GM18951 (cell line): ENCODE measurements around the gene PCDHA11.
"Not testable (repeated sequence)": the region's sequence is repeated elsewhere in the genome, so short reads cannot be mapped to it uniquely, and the experiment has no call there.

ENCODE experiments used
- POLR2A ChIP-seq: IDR thresholded peaks from 4 replicates; pipeline ENCODE4 v1.6.1; 2011; ENCODE audit warnings: mild to moderate bottlenecking; ENCODE audit not compliant: insufficient read length, insufficient read depth; ENCODE audit errors: extremely low read depth
- in situ Hi-C: fragments of 300-500 bp; cut with MboI; formaldehyde crosslinking; loops from one replicate; pipeline ENCODE4 v1.12.0; 2022; ENCODE audit warnings: low sequenced_read_pairs, mixed read lengths, inconsistent platforms; ENCODE audit not compliant: unreplicated experiment

Gene PCDHA11

GRCh38 chr5:140868721-140869554 lies at the start of gene PCDHA11:
TSS of gene PCDHA11 (plus strand) at chr5:140868957. CDS start at chr5:140869104, 147 bp downstream.
- in situ Hi-C loops: no loop called here
- no peak for TF ChIP-seq POLR2A

- no peak for TF ChIP-seq POLR2A
- in situ Hi-C loops: no loop called here
Measured at GRCh38 chr5:140821375-140822280, 47.1 kb upstream of the PCDHA11 start, which contains the start of gene PCDHA5. TSS of gene PCDHA5 (plus strand) at chr5:140821613.

- TF ChIP-seq POLR2A: no peak
- in situ Hi-C loops: no loop called here
Measured at GRCh38 chr5:140822281-140822629, 46.5 kb upstream of the PCDHA11 start.

GRCh38 chr5:140822969-140823368 lies 45.8 kb upstream of the PCDHA11 start:
- in situ Hi-C loops: not testable (repeated sequence)

GRCh38 chr5:140823475-140823874 lies 45.3 kb upstream of the PCDHA11 start:
- in situ Hi-C loops: no loop called here
- no peak for TF ChIP-seq POLR2A

- in situ Hi-C loops: no loop called here
- TF ChIP-seq POLR2A: no peak
Measured at GRCh38 chr5:140827704-140828361, 40.9 kb upstream of the PCDHA11 start, which contains the start of gene PCDHA6. TSS of gene PCDHA6 (plus strand) at chr5:140827960. CDS start at chr5:140828092, 132 bp downstream.

GRCh38 chr5:140828362-140828737 lies 40.4 kb upstream of the PCDHA11 start:
- no peak for TF ChIP-seq POLR2A
- in situ Hi-C loops: no loop called here

- in situ Hi-C loops: not testable (repeated sequence)
Measured at GRCh38 chr5:140829511-140830501, 39.0 kb upstream of the PCDHA11 start.

- no peak for TF ChIP-seq POLR2A
- in situ Hi-C loops: no loop called here
Measured at GRCh38 chr5:140833993-140834392, 34.8 kb upstream of the PCDHA11 start, which contains the start of gene PCDHA7. TSS of gene PCDHA7 (plus strand) at chr5:140834269. CDS start at chr5:140834384, 115 bp downstream.

- in situ Hi-C loops: not testable (repeated sequence)
Measured at GRCh38 chr5:140834439-140835008, 34.2 kb upstream of the PCDHA11 start.

- in situ Hi-C loops: no loop called here
Measured at GRCh38 chr5:140835622-140836510, 32.9 kb upstream of the PCDHA11 start.

More at GRCh38 chr5:140835622-140836510, 32.9 kb upstream of the PCDHA11 start:
- no peak for TF ChIP-seq POLR2A
